Measurements from ENCODE around the gene CENPW.

GRCh38 chr6:126374372-126374771 lies 34.5 kb downstream of the CENPW start:
- TF ChIP-seq, protein P1, sequence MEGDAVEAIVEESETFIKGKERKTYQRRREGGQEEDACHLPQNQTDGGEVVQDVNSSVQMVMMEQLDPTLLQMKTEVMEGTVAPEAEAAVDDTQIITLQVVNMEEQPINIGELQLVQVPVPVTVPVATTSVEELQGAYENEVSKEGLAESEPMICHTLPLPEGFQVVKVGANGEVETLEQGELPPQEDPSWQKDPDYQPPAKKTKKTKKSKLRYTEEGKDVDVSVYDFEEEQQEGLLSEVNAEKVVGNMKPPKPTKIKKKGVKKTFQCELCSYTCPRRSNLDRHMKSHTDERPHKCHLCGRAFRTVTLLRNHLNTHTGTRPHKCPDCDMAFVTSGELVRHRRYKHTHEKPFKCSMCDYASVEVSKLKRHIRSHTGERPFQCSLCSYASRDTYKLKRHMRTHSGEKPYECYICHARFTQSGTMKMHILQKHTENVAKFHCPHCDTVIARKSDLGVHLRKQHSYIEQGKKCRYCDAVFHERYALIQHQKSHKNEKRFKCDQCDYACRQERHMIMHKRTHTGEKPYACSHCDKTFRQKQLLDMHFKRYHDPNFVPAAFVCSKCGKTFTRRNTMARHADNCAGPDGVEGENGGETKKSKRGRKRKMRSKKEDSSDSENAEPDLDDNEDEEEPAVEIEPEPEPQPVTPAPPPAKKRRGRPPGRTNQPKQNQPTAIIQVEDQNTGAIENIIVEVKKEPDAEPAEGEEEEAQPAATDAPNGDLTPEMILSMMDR (IDR thresholded peaks at IDR 0.05) = no peak
- no peak for TF ChIP-seq POLR2A (IDR thresholded peaks at IDR 0.05)

All from adrenal gland (tissue), 5 donors.